Measurements from ENCODE around the gene TRIP13.

Gene TRIP13

DNA sequence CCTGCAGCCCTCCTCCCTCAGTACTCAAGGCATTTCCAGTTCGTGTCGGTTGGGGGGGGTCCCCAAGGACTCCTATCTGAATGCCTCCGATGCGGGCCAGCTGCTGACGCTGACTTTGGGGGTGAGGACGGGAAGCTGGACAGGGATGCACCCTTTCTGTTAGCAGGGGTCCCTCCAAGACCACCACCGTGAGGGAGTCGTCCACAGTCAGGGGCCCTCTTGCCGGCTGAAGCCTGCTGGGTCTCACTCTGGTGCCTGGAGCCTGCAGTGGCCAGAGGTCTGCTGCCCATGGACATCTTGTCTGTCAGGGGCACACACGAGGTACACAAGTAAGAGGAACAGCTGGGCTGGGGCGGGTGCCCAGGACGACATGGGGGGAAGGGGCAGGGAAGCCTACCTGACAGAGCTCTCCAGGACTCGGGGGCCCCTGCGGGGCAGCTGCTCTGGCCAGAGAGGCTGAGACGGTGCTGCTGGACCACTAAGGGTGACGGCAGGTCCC lies 32.8 kb upstream of the TRIP13 start:
- FAIRE-seq = no peak
- TF ChIP-seq, protein P1, sequence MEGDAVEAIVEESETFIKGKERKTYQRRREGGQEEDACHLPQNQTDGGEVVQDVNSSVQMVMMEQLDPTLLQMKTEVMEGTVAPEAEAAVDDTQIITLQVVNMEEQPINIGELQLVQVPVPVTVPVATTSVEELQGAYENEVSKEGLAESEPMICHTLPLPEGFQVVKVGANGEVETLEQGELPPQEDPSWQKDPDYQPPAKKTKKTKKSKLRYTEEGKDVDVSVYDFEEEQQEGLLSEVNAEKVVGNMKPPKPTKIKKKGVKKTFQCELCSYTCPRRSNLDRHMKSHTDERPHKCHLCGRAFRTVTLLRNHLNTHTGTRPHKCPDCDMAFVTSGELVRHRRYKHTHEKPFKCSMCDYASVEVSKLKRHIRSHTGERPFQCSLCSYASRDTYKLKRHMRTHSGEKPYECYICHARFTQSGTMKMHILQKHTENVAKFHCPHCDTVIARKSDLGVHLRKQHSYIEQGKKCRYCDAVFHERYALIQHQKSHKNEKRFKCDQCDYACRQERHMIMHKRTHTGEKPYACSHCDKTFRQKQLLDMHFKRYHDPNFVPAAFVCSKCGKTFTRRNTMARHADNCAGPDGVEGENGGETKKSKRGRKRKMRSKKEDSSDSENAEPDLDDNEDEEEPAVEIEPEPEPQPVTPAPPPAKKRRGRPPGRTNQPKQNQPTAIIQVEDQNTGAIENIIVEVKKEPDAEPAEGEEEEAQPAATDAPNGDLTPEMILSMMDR (IDR thresholded peaks at IDR 0.05; ENCODE audit: insufficient read depth, missing control alignments) = no peak
- no peak for DNase-seq (ENCODE audit: insufficient read length, low spot score)

DNA sequence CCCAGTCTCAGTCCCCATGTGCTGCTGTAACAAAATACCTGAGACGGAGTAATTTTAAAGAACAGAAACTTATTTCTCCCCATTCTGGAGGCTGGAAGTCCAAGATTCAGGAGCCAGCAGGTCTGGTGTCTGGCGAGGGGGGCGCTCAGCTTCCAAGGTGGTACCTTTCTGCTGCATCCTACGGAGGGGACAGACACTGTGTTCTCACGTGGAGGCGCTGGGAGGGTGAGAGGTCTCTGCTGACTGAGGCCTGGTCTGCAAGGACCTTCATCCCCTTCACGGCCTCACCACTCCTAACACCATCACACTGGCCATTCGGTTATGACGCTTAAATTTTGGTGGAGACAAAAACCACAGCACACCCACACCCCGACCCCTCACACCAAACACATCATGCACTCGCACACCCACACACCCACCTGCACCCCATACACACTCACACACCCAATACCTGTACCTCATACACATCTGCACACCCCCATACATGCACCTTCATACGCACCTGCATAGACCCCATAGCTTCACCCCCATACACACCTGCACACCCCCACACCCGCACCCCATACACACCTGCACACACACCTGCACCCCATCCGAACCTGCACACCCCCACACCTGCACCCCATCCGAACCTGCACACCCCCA lies 32.1 kb upstream of the TRIP13 start:
- TF ChIP-seq, protein P1 (IDR thresholded peaks at IDR 0.05; ENCODE audit: insufficient read depth, missing control alignments) = no peak
- FAIRE-seq (no peak), DNase-seq (ENCODE audit: insufficient read length, low spot score) (no peak)

DNA sequence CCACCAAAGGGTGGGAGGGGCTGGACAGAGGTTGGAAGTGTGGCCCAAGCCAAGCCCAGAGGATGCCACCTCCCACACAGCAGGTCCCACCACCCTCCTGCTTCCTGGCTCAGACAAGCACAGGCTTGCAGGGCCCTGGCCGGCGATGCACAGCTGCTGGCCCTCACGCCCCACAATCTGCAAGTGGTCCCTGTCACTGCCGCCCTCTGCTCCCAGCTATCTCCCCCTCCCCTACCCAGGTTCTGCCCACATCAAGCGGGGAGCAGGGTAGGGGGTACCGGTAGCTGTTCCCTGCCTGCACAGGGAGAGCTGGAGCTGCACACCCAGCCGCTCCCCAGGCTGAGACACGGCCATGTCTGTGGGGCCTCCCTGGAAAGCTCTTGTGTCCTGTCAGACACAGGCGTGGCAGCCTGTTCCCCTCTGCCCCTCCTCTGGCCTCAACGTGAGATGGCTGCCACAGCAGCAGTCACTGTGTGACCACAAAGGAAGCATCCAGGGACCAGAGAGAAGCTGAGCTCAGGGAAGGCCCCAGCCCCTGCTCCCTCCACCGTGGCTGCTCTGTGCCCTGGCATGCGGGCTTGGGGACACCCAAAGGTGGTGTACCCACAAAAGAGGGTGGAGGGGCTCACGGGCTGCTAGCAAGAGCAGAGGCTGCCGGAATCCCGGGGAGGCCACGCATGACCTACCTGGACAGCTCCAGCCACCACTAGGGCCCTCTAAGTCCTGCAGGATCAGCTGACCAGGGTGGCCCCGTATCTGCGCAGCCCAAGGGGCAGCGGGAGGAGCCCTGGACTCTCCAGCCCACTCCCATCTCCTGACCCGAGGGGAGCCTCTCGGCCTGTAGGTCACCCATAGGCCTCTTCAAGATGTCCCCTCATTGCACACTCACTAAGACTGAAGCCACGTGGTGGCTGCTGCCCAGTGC lies 31.0 kb upstream of the TRIP13 start:
- TF ChIP-seq, protein P1 (IDR thresholded peaks at IDR 0.05; ENCODE audit: insufficient read depth, missing control alignments) = no peak
- FAIRE-seq (no peak), DNase-seq (ENCODE audit: insufficient read length, low spot score) (no peak)

DNA sequence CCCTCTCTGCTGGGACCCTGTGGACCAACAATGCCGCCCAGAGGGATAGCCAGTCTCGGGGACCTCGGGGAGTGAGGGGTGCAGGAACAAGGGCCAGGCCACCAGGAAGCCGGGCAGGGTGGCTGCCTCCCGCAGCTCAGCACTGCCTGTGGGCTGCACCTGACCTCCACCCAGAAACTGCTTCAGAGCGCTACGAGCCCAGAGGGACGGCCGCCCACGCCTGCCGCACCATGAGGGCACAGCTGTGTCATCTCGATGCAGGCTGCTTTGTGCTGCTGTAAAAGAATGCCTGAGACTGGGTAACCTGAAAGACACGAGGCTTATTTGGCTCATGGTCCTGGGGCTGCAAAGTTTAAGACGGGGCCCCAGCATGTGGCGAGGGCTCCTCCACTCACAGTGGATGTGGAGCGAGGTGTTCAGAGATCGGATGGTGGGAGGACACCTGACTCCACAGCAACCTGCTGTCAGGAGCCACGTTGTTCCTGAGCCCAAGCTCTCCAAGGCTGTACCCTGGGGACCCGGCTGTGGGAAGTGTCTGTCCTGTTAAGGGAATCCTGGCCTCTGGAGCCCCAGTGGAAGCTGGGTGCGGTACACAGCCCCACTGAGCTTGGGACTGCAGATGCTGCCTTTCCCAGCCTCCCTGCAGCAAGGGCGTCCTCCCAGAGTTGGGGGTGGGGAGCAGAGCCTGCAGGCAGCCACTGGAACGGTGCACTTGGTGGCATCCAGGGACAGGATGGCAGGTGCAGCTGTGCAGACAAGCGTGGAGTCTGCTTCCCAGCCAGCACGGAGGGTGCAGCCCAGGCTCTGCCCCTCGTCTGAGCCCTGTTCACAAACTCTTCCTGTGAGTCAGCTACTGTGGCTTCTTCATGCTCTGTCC lies 30.1 kb upstream of the TRIP13 start:
- no peak for DNase-seq (ENCODE audit: insufficient read length, low spot score)
- FAIRE-seq = no peak

DNA sequence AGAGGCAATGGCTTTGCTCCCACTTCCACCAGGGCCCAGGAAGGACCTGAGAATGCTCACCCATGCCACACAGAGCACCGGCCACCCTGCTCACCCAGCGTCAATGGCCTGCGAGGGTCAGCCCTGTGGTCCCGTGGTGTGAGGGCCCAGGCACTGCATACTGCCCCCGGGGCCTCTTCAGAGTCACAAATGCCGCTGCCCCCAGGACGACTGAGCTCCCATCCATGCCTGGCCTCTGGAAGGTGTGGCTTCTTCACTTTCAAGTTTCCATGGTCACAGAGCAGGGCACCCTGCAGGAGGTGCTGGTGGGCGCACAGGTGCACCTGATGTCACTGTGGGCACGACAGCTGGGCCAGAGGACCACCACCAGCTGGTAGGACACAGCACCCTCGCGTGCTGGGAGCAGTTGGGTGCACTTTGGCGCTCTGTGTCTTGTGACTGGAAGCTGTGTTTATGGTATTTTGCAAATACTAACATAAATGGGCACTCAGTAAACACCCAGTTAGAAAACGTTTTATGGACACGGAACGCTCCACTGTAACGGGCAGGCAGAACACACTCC lies 29.4 kb upstream of the TRIP13 start:
- no peak for DNase-seq (ENCODE audit: insufficient read length, low spot score)
- TF ChIP-seq, protein P1 (IDR thresholded peaks at IDR 0.05; ENCODE audit: insufficient read depth, missing control alignments) = no peak
- no peak for FAIRE-seq

More for the DNA sequence above, 30.1 kb upstream of the TRIP13 start:
- TF ChIP-seq, protein P1 (IDR thresholded peaks at IDR 0.05; ENCODE audit: insufficient read depth, missing control alignments) = no peak

DNA sequence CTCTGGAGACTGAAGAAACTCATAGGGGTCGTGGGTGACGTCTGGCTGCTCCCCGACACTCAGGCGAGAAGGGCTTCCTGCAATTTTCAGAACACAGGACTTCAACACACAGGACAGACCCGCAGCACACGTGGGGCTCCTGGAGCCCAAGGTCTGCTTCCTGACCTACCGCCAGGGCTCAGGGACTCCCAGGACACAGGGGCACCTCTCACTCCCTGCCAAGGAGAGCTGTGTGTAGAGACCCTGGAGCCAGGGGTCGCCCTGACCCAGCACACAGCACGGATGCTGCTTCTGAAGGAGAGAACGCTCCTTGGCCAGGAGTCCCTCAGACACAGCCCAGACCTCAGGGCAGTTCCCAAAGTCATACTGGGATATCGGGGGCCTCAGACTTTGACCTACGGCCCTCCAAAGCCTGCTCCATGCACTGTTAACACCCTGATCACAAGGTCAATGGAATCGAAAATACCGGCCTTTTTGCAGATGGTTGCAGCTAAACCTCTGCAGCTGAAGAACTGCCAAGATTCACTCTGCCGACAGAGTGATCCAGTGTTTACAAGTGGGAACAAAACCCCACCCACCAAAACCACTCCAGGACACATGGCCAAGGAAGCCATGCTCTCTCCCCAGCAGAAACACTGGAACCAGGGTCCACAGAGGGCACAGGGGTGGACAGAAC lies 28.1 kb upstream of the TRIP13 start:
- FAIRE-seq = no peak
- TF ChIP-seq, protein P1 (IDR thresholded peaks at IDR 0.05; ENCODE audit: insufficient read depth, missing control alignments) = no peak
- DNase-seq (ENCODE audit: insufficient read length, low spot score) = no peak
